ENCODE results near the gene VSIG10L.

The VSIG10L gene

DNA sequence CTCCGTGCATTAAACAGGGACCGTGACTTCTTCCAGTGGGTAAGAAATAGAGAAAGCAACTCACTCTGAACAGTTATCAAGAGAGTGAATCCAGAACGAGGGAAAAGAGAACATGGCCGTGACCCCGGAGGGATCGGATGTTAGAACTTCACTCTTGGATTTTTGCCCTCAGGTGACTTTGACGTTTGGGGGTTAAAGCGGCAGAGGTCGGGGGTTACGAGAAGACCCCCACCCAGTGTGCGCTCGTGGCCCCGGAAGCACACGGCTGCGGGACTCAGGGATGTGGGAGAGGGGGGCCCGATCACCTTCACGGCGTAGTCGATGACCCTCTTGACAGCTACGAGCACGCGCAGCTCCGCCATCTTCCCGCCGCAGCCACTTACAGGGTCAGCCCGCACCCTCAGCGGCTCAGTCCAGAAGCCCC is 24.0 kb upstream of the VSIG10L start, which contains the start of gene ETFB:
Gene ETFB (minus strand): TSS at position 424 of the 424 bp plus-strand sequence. CDS start 62 bp downstream, at position 362.
- no peak for DNase-seq (ENCODE audit: low read depth in 2 of 2, low spot score in 1 of 2)

DNA sequence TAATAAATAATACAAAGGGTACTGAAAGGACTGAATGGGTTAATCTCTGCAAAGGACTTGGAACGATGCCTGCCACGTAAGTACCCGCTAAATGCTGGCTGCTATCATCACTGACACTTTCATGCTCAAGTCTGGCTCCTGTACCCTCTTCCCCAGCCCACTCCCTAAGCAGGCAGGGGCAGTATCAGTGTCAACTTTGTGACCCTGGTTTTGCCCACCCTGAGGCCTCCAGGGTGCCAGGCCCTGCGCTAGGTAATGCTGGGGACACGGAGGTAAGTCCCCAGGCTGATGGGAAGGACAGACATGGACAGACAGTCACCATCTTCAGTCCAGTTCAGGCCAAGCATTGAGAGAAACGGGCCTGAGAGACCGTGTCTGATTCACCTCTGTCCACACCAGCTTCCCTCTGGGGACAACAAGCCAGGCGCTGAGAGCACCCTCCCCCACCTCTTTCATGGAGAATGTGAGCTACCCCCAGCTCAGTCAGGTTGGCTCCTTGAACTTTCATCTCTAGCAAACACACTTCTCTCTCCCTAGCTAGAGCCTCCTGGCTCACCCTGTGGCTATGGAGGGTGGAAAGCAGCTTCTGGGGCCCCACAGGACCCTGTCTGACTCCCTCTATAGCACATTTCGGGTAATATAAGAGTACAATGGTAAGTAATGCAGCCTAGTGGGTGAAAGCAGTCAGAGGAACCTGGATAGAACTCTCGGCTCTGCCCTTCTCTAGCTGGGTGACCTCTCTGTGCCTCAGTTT is 23.4 kb upstream of the VSIG10L start:
- DNase-seq (ENCODE audit: low read depth in 2 of 2, low spot score in 1 of 2) = no peak

- DNase-seq (ENCODE audit: low read depth in 2 of 2, low spot score in 1 of 2) = no peak
Measured at GRCh38 chr19:51364200-51365106, 22.5 kb upstream of the VSIG10L start.

- DNase-seq (ENCODE audit: low read depth in 2 of 2, low spot score in 1 of 2) = no peak
Measured at GRCh38 chr19:51361239-51361638, 19.3 kb upstream of the VSIG10L start.

- no peak for DNase-seq (ENCODE audit: low read depth in 2 of 2, low spot score in 1 of 2)
Measured at GRCh38 chr19:51359294-51359693, 17.4 kb upstream of the VSIG10L start.

- DNase-seq (ENCODE audit: low read depth in 2 of 2, low spot score in 1 of 2) = no peak
Measured at GRCh38 chr19:51357952-51358351, 16.0 kb upstream of the VSIG10L start.

- no peak for DNase-seq (ENCODE audit: low read depth in 2 of 2, low spot score in 1 of 2)
Measured at GRCh38 chr19:51356159-51356801, 14.3 kb upstream of the VSIG10L start.

- no peak for DNase-seq (ENCODE audit: low read depth in 2 of 2, low spot score in 1 of 2)
Measured at GRCh38 chr19:51354742-51355148, 12.8 kb upstream of the VSIG10L start.

DNA sequence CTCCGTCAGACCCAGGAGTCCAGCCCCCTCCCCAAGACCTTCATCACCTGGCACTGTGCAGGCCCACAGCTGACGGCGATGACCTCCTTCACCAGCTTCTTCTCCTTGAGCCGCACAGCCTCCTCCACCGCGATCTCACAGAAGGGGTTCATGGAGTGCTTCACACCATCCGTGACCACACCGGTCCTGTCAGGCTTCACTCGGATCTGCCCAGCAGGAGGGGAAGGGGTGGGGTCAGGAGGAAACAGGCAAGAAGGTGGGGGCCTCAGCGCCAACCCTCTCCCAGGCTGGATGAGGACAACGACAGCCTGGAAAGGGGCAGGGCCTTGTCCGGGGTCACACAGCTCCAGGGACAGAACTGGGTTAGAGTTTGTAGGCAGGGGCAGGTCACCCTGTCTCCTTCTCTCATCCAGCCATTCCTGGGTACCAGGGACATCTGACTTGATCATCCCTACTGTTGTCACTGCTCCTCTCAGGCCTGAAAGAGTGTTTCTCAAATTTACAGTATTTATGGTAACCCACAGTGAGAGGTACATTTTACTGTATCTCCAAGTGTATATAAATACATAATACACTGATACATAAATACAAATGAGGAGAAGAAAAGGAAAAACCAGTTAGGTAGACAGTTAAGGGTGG is 12.3 kb upstream of the VSIG10L start:
- no peak for DNase-seq (ENCODE audit: low read depth in 2 of 2, low spot score in 1 of 2)

DNA sequence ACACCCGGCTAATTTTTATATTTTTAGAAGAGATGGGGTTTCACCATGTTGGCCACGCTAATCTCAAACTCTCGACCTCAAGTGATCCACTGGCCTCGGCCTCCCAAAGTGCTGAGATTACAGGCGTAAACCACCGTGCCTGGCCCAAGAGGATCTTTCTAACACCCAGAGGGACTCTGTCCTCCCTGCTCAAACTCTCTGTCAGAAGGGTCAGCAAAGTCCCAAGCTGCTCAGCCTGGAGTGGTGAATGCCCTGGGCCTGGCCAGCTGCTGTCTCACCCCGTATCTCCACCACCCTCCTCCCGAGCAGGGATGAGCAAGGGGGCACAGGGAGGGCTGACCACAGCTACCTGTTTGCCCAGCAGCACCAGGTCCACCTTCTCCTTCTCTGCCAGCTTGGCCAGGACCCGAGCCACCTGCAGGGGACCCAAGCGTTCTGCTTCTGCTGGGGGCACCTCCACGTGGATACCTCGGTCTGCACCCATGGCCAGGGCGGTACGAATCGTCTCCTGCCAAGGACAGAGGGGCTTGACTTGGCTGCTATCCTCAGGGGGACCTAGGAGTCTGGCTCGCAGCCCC is 10.9 kb upstream of the VSIG10L start:
- no peak for DNase-seq (ENCODE audit: low read depth in 2 of 2, low spot score in 1 of 2)

GRCh38 chr19:51351266-51351990 is 9.5 kb upstream of the VSIG10L start:
- DNase-seq (ENCODE audit: low read depth in 2 of 2, low spot score in 1 of 2) = no peak

DNA sequence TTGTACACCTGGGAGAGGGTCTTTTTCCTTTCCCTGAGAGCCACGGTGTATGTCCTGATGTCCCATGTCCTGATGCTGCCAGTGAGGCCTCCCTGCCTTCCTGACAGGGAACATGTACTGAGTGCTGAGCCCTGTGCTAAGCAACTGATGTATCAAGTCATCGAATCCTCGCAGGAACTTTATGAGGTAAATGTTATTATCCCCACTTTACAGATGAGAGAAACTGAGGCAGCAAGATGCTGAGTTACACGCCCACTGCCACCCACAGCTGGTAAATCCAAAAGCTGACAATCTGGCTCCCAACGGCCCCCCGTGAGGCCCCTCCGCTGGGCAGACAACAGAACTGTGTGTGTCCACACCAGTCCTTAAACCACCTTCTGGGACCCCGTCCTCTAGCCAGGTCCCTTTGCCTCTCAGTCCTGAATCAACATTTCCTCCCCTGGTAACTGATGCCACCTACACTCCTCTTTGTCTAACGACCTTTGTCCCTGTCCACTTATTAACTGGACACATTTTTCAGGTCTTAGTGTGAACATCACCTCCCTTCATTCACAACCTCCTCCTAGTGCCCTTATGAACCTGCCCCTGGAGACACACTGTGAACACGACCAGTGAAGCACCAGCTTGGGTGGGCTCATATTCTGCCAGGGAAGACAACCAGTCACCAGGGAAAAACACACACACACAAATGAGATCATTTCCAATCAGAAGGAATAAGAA is 5.4 kb upstream of the VSIG10L start:
- DNase-seq (ENCODE audit: low read depth in 2 of 2, low spot score in 1 of 2) = no peak

DNA sequence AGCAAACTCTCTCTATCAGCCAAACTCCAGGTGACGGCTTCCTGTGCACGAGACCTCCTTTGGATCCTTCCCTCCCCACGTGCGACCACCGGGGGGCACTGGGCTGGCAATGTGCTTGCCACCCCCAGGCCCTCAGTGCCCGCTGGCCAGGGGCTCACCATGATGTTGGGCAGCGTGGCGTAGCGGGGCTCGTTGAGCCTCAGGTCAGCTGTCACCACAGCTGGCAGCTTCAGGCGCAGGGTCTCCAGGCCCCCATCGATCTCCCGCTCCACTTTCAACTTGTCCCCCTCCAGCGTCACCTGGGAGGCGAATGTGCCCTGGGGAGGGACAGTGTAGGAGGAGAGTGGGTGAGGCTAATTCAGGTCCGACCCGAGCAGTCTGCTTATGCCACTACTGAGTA is 4.8 kb upstream of the VSIG10L start:
- DNase-seq (ENCODE audit: low read depth in 2 of 2, low spot score in 1 of 2) = no peak

GRCh38 chr19:51345076-51345620 is 3.2 kb upstream of the VSIG10L start:
- no peak for DNase-seq (ENCODE audit: low read depth in 2 of 2, low spot score in 1 of 2)

DNA sequence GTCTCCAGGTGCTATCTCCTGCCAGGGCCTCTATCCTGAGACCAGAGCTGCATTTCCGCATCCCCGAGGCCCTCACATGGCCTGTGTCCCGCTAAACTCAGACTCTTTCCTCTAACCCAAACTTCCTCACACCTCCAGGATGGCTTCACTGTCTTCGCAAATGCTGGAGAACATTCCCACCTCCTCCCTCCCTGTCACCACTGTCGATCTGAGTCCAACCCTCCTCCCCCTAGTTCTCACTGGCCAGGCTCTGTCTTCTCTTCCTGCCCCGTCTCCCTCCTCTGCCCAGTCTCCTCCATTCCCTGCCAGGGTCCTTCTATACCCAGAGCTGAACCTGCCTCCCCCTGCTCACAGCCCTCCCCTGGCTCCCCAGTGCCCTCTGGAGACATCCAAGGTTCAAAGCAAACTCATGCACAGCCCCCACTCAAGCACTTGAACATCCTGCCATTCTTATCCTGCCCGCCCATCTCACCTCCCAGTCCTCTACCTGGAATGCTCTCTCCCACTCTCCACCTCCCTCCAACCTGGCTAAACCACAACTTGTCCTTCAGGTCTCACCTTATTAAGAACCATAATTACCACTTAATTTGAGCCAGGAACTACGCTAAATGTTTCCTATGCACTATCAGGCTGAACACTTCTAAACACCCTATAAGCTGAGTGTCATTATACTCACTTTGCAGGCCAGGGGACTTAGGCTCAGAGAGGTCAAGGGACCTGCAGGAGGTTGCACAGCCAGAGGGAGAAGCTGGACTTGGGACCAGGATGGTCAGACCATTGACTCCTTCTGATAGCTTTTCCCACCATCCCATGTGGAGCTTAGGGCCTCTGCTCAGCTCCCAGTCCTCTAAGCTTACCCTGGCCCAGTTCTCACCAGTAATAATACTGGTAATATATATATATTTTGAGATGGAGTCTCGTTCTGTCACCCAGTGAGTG is 961 bp upstream of the VSIG10L start:
- no peak for DNase-seq (ENCODE audit: low read depth in 2 of 2, low spot score in 1 of 2)

DNA sequence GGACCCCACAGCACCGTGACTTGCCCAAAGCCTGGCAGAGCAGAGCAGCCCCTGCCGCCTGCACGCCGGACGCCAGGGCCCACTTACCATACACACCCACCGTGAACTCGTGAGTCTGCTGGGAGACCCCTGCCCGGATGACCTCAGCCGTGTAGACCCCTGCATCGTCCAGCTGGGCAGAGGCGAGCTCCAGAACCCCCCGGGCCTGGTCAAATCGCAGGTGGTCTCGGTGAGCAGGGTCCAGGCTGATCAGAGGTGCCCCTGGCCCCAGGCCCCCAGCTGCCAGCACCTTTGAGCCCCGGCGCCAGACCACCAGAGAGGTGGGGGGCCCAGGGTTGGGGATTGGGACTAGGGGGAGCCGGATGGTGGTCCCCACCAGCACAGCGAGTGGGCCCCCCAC is 873 bp downstream of the VSIG10L start:
- DNase-seq (ENCODE audit: low read depth in 2 of 2, low spot score in 1 of 2) = no peak

DNA sequence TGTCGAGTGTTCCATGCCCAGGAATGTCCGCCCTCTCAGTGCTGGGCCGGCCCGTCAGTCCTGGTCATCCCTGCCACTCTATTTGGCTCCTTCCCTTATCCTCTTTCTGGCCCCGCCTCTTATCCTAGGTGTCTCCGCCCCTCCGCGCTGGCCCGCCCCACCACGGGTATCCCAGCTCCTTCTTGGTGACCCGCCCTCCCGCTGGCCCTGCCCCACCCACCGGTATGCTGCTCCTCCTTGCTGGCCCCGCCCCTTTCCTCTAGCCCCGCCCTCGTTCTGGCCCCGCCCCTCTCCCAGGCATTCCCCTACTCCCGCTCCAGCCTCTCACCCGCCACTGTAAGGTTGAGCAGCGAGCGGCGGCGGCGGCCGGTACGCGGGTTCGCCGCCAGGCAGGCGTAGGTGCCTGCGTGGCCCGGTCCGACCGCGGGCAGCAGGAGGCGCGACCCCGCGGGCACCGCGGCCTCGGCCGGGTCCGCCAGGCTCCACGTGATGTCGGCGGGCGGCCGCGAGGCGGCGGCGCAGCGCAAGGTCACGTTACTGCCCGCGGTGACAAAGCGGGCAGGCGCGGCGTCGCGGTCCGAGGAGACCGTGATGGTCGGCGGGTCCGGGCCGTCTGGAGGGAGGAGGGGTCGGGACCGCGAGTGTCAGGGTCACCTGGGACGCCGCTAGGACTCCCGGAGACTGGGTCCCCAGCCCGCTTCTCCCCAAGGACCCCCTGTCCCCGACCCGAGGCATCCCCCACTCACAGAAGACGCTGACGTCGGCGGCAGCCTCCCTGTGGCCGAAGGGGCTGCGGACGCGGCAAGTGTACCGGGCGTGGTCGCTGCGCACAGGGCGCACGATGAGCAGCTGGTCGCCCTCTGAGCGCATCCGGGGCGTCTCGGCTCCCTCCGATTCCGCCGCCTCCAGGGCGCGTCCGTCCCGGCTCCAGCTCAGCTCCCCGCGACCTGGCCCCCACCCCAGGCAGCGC is 2.0 kb downstream of the VSIG10L start:
- peak; percentile 77 to 82 for DNase-seq (ENCODE audit: low read depth in 2 of 2, low spot score in 1 of 2)
